Stimulated activated effector memory CD8-positive, alpha-beta T cell treated with anti-CD3 and anti-CD28 coated beads, Interleukin-12 subunit alpha, Interleukin-12 subunit beta, amount 100 ng/mL, for 72 hours (primary cell): ENCODE measurements around the gene CCL28.
"Not testable (repeated sequence)": the region's sequence is repeated elsewhere in the genome, so short reads cannot be mapped to it uniquely, and the experiment has no call there.

ENCODE experiments used
- ATAC-seq: fragments of 150-1000 bp; cut with Tn5 transposase; 2 replicates; pipeline ENCODE4 v1.10.0; 2021
- DNase-seq, 2 donors: peaks; one replicate each; pipeline ENCODE4 v3.0.0; 2021 to 2022; ENCODE audit warnings: low spot score in 2 of 2
- H3K27ac Mint-ChIP-seq: one replicate; pipeline ENCODE4 v1.8.0; 2022; ENCODE audit warnings: mild to moderate bottlenecking, mixed read lengths
- H3K36me3 Mint-ChIP-seq: one replicate; pipeline ENCODE4 v1.8.0; 2022; ENCODE audit warnings: mild to moderate bottlenecking, mixed read lengths
- H3K4me1 Mint-ChIP-seq: one replicate; pipeline ENCODE4 v1.8.0; 2022; ENCODE audit warnings: mixed read lengths
- H3K4me3 Mint-ChIP-seq: one replicate; pipeline ENCODE4 v1.8.0; 2022; ENCODE audit warnings: mild to moderate bottlenecking, mixed read lengths
- H3K9me3 Mint-ChIP-seq: one replicate; pipeline ENCODE4 v1.8.0; 2022; ENCODE audit warnings: mixed read lengths

CCL28 gene

GRCh38 chr5:43412156-43412555, at the start of gene CCL28:
CCL28 (minus strand) TSS chr5:43412391; CDS start chr5:43412316, 75 bp downstream.
- Mint-ChIP-seq H3K4me1 (no peaks in the 10 kb centered on the region), H3K27ac (peak within 1 kb of the TSS; percentile 52), H3K4me3 (no peak within 1 kb of the TSS), H3K9me3 (no peaks in the 10 kb centered on the region), H3K36me3 (no peaks in the 10 kb centered on the region)
- no peak for ATAC-seq
- no peak for DNase-seq

- peak overlapping the region; percentile 52 for H3K27ac Mint-ChIP-seq
- DNase-seq (no peak), ATAC-seq (no peak)
- H3K4me3 Mint-ChIP-seq = no peak overlapping the region
- peaks cover 5% of the 10 kb centered on the region for H3K36me3 Mint-ChIP-seq
- H3K9me3 Mint-ChIP-seq = peaks cover 7% of the 10 kb centered on the region
- H3K4me1 Mint-ChIP-seq = peaks cover 20% of the 10 kb centered on the region
These were observed 48.9 kb upstream of the CCL28 start for GRCh38 chr5:43461066-43461465.

GRCh38 chr5:43456556-43456955, 44.4 kb upstream of the CCL28 start:
- no peak for ATAC-seq
- H3K36me3 Mint-ChIP-seq = peaks cover 20% of the 10 kb centered on the region
- H3K27ac Mint-ChIP-seq = no peak overlapping the region
- no peak for DNase-seq
- H3K4me3 Mint-ChIP-seq = no peak overlapping the region
- peaks cover 6% of the 10 kb centered on the region for H3K9me3 Mint-ChIP-seq
- peaks cover 8% of the 10 kb centered on the region for H3K4me1 Mint-ChIP-seq

GRCh38 chr5:43441575-43441974, 29.4 kb upstream of the CCL28 start:
- not testable (repeated sequence) for ATAC-seq, H3K4me1 Mint-ChIP-seq, DNase-seq, H3K4me3 Mint-ChIP-seq, H3K27ac Mint-ChIP-seq
- peaks cover 25% of the 10 kb centered on the region for H3K9me3 Mint-ChIP-seq
- peaks cover 20% of the 10 kb centered on the region for H3K36me3 Mint-ChIP-seq

GRCh38 chr5:43437062-43437660, 25.0 kb upstream of the CCL28 start:
- ATAC-seq = no peak
- Mint-ChIP-seq H3K4me1 (no peaks in the 10 kb centered on the region), H3K9me3 (peaks cover 17% of the 10 kb centered on the region)

GRCh38 chr5:43433382-43433781, 21.2 kb upstream of the CCL28 start:
- no peaks in the 10 kb centered on the region for H3K36me3 Mint-ChIP-seq
- no peaks in the 10 kb centered on the region for H3K4me1 Mint-ChIP-seq
- ATAC-seq (no peak), DNase-seq (no peak)
- no peak overlapping the region for H3K27ac Mint-ChIP-seq
- peaks cover 12% of the 10 kb centered on the region for H3K9me3 Mint-ChIP-seq
- no peak overlapping the region for H3K4me3 Mint-ChIP-seq

More at GRCh38 chr5:43437062-43437660, 25.0 kb upstream of the CCL28 start:
- no peak for DNase-seq
- H3K4me3 Mint-ChIP-seq = no peak overlapping the region
- H3K36me3 Mint-ChIP-seq = no peaks in the 10 kb centered on the region
- no peak overlapping the region for H3K27ac Mint-ChIP-seq

- no peaks in the 10 kb centered on the region for H3K36me3 Mint-ChIP-seq
- DNase-seq = no peak
- no peak overlapping the region for H3K27ac Mint-ChIP-seq
- no peak overlapping the region for H3K4me3 Mint-ChIP-seq
- no peaks in the 10 kb centered on the region for H3K4me1 Mint-ChIP-seq
- peaks cover 7% of the 10 kb centered on the region for H3K9me3 Mint-ChIP-seq
- no peak for ATAC-seq
These were observed 20.5 kb upstream of the CCL28 start for GRCh38 chr5:43432486-43433375.

- ATAC-seq (no peak), DNase-seq (no peak)
- no peak overlapping the region for H3K4me3 Mint-ChIP-seq
- no peaks in the 10 kb centered on the region for H3K36me3 Mint-ChIP-seq
- H3K4me1 Mint-ChIP-seq = no peaks in the 10 kb centered on the region
- no peak overlapping the region for H3K27ac Mint-ChIP-seq
- no peaks in the 10 kb centered on the region for H3K9me3 Mint-ChIP-seq
These were observed 17.5 kb upstream of the CCL28 start for GRCh38 chr5:43429706-43430105.

GRCh38 chr5:43429016-43429415, 16.8 kb upstream of the CCL28 start:
- no peak overlapping the region for H3K4me3 Mint-ChIP-seq

GRCh38 chr5:43427306-43427705, 15.1 kb upstream of the CCL28 start:
- H3K36me3 Mint-ChIP-seq = no peaks in the 10 kb centered on the region
- H3K4me3 Mint-ChIP-seq = no peak overlapping the region
- ATAC-seq (no peak), DNase-seq (no peak)
- no peaks in the 10 kb centered on the region for H3K9me3 Mint-ChIP-seq
- H3K4me1 Mint-ChIP-seq = no peaks in the 10 kb centered on the region
- H3K27ac Mint-ChIP-seq = no peak overlapping the region

More at GRCh38 chr5:43429016-43429415, 16.8 kb upstream of the CCL28 start:
- ATAC-seq = no peak
- no peak for DNase-seq
- Mint-ChIP-seq H3K9me3 (no peaks in the 10 kb centered on the region), H3K36me3 (no peaks in the 10 kb centered on the region), H3K4me1 (no peaks in the 10 kb centered on the region), H3K27ac (no peak overlapping the region)

- H3K9me3 Mint-ChIP-seq = no peaks in the 10 kb centered on the region
- DNase-seq (no peak), ATAC-seq (no peak)
- no peaks in the 10 kb centered on the region for H3K4me1 Mint-ChIP-seq
- no peak overlapping the region for H3K27ac Mint-ChIP-seq
- no peaks in the 10 kb centered on the region for H3K36me3 Mint-ChIP-seq
- no peak overlapping the region for H3K4me3 Mint-ChIP-seq
These were observed 13.8 kb upstream of the CCL28 start for GRCh38 chr5:43425983-43426382.

GRCh38 chr5:43423086-43423485, 10.9 kb upstream of the CCL28 start:
- H3K9me3 Mint-ChIP-seq, H3K36me3 Mint-ChIP-seq, ATAC-seq, H3K4me1 Mint-ChIP-seq, H3K4me3 Mint-ChIP-seq, DNase-seq, H3K27ac Mint-ChIP-seq: not testable (repeated sequence)

GRCh38 chr5:43422143-43422542, 10.0 kb upstream of the CCL28 start:
- Mint-ChIP-seq H3K36me3 (no peaks in the 10 kb centered on the region), H3K27ac (no peak overlapping the region), H3K9me3 (no peaks in the 10 kb centered on the region), H3K4me3 (no peak overlapping the region), H3K4me1 (no peaks in the 10 kb centered on the region)
- DNase-seq = no peak
- ATAC-seq = no peak

GRCh38 chr5:43421450-43422133, 9.4 kb upstream of the CCL28 start:
- Mint-ChIP-seq H3K4me3 (no peak overlapping the region), H3K9me3 (no peaks in the 10 kb centered on the region), H3K36me3 (no peaks in the 10 kb centered on the region), H3K4me1 (no peaks in the 10 kb centered on the region), H3K27ac (no peak overlapping the region)
- no peak for ATAC-seq
- no peak for DNase-seq

- no peaks in the 10 kb centered on the region for H3K4me1 Mint-ChIP-seq
These were observed 8.1 kb upstream of the CCL28 start for GRCh38 chr5:43420241-43420640.

More at GRCh38 chr5:43420241-43420640, 8.1 kb upstream of the CCL28 start:
- Mint-ChIP-seq H3K9me3 (no peaks in the 10 kb centered on the region), H3K4me3 (no peak overlapping the region), H3K27ac (no peak overlapping the region), H3K36me3 (no peaks in the 10 kb centered on the region)
- ATAC-seq (no peak), DNase-seq (no peak)
